NCI-H460 (cell line): Measurements from ENCODE around the gene FRMD6. TPM values are rescaled to one million over a fixed set of nuclear protein-coding genes. Genes with fewer than 3 reads are reported as not detected.

Source experiments
- DNase-seq: peaks from one replicate; pipeline ENCODE4 v3.0.0-alpha.2; 2016; ENCODE audit warnings: low read depth; ENCODE audit errors: extremely low read depth
- polyA plus RNA-seq: library from polyadenylated mRNA; depleted of rRNA; stranded (reverse); fragments of >200 nt; gene quantifications from 2 replicates; pipeline ENCODE4 v1.2.3, GENCODE V29; 2014; cell fraction: nucleus; rRNA removed
- total RNA-seq: library from RNA; depleted of rRNA; stranded (reverse); fragments of >200 nt; shearing (Covaris generic); gene quantifications from 2 replicates; pipeline ENCODE4 v1.2.3, GENCODE V29; 2014; rRNA removed

The FRMD6 gene
- total RNA-seq, result 90.8 and 93.8 TPM in 2 replicates
- polyA plus RNA-seq, result 58.5 and 73.7 TPM in 2 replicates

DNA sequence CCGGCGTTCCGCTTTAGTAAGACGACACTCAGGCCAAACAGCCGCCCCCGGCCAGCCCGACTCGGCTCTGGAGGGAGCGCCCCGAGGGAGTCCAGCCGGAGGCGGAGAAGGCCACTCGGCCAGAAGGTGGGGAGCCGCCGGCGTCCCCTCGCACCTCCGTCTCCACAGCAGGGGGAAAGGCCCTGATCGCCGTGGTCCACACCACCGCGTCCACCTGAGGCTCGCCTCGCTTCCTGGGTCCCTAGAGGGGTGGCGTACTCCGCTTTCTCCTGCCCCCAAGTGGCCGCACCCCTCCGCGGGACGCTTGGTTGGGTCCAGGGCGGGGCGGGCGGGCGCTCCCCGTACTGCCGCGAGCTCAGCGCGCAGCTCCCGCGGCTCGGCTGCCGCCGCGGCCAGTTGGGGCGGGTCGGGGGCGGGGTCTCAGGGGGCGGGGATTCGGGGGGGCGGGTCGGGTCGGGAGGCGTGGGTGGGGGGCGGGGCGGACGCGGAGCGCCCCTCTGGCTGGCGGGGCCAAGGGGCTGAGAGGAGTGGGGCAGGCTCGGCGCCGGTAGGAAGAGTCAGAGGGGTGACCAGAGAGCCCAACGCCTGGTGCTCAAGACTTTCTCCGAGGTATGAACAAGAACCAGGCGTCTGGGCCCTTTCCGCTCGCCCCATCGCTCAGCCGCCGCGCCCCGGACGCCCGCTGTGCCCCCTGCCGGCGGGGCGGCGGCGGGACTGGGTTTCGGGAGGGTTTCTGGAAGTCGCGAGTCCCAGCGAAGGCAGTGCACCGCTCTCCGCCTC lies at the start of gene FRMD6:
FRMD6 (plus strand) TSS at position 523 of the 780 bp plus-strand sequence. CDS start 37,927 bp downstream, outside the sequence.
- DNase-seq, result peak; percentile 89

GRCh38 chr14:51602310-51602709 lies 49.4 kb upstream of the FRMD6 start:
- no peak for DNase-seq

DNA sequence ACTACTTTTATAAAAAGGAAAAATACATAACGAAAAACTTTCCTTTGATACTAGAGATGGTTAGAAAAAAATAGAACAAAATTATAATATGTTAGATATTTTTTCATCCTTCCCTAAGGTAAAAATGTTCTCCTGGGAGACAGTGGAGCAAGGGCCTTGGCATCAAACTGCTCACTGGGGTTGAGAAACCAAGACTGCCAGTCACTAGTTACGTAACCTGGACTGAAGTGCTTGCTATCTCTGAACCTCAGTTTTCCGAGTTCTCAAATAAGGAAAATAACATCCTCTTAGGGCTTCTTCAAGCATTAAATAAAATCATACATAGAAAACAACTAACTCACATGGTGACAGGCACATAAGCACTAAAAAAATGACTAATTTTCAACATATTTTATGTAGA lies 48.2 kb upstream of the FRMD6 start:
- no peak for DNase-seq

- no peak for DNase-seq
Measured at GRCh38 chr14:51604073-51604472, 47.6 kb upstream of the FRMD6 start.

GRCh38 chr14:51605575-51605974 lies 46.1 kb upstream of the FRMD6 start:
- DNase-seq, result no peak

- DNase-seq, result no peak
Measured at GRCh38 chr14:51607711-51608110, 44.0 kb upstream of the FRMD6 start.

GRCh38 chr14:51609251-51609954 lies 42.3 kb upstream of the FRMD6 start:
- no peak for DNase-seq

- DNase-seq, result peak; percentile 15
Measured at GRCh38 chr14:51609955-51610283, 41.8 kb upstream of the FRMD6 start.

DNA sequence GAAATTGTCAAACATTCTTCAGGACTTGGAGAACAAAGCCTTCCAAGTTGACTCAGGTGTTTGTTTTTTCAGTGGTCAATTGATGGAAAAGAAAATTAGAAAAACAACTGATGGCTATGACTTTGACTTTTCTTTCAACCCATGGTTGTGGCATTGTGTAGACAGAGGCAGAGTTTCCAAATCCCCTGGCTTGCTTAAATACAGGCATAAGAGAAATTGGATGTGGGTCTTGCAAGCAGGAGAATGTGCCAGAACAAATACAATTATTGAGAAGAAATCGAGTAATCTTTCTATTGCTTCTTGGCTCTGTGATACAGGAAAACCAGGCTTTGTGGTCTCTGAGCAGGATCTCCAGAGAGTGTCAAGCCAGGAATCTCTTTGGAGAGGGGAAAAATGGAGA lies 40.9 kb upstream of the FRMD6 start:
- no peak for DNase-seq

GRCh38 chr14:51612449-51612848 lies 39.3 kb upstream of the FRMD6 start:
- no peak for DNase-seq

GRCh38 chr14:51613416-51613815 lies 38.3 kb upstream of the FRMD6 start:
- no peak for DNase-seq

GRCh38 chr14:51614707-51615106 lies 37.0 kb upstream of the FRMD6 start:
- DNase-seq, result no peak

- DNase-seq, result no peak
Measured at GRCh38 chr14:51616256-51616655, 35.5 kb upstream of the FRMD6 start.

- peak; percentile 48 for DNase-seq
Measured at GRCh38 chr14:51616724-51617409, 34.8 kb upstream of the FRMD6 start.

DNA sequence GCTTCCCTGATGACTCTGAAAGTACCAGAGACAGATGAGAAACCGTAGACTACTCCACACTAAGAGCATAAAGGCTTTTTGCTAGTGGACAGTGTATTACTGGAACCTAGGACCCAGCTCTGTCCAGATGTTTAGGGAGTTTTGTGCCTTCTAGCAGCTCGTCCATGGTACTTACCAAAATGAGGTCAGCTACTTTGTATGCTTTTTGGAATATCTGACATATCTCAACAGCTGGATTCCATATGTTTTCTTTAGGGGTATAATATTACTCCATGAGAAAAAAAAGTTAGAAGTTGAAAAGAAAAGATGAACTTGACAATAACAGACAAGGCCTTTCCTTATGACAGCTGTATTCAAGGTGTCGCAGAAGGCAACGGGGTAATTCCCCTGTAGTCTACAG lies 32.1 kb upstream of the FRMD6 start:
- no peak for DNase-seq

DNA sequence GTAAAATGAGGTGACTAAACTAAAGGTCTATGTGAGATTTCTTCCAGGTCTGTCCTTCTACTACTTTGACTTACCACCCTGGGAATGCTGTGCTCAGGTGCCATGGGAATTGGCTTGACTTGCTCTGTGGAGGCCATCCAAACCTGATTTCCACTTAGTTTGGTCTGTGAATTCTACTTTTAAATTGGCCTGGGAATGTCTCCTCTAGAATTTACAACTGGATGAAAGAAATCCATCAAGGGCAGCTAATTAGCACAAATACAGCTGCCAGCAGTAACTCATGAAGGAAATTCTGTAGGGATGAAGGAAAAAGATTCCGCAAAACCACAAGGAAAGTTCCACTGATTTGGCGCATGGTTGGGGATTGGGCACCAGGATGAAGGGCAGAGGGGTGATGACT lies 31.7 kb upstream of the FRMD6 start:
- no peak for DNase-seq

DNA sequence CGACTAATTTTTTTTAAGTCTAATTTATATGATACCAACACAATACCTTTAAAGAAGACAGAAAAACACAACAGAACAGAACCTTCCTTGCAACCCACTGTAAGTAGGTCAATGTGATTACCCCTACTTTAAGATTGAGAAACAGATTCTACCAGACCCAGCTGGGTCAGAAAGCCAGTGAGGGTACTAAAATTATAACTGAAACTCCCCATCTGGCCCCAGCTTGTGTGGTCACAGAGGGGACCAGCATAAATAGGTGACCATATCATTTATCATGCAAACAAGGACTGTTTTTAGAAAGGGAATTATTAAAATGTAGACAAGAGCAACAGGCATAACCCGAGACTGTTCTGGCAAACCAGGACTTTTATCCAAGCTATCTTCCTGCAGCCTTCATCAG lies 30.1 kb upstream of the FRMD6 start:
- DNase-seq, result no peak

- DNase-seq, result no peak
Measured at GRCh38 chr14:51622376-51622775, 29.3 kb upstream of the FRMD6 start.

- no peak for DNase-seq
Measured at GRCh38 chr14:51624955-51625569, 26.6 kb upstream of the FRMD6 start.

GRCh38 chr14:51626185-51626584 lies 25.5 kb upstream of the FRMD6 start:
- no peak for DNase-seq

DNA sequence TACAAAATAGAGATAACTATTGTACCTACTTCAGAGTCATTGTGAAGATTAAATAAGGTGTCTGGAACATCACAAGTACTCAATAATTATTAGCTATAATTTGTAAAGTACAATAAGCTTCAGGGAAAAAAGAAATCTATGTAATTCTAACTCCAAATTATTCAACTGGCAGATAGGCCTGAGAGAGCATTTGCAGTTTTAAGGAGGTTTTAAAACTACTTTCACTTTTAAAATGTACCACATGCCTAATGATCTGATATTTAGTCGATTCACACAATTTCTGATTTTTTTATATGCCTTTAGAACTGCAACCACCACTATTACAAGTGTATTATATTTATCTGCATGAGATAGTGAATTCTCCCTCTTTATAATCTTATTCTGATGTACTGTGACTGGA lies 24.9 kb upstream of the FRMD6 start:
- DNase-seq, result no peak
